HG02852 (cell line): ENCODE data around the gene APP.

Experiments
- ATAC-seq: cut with Tn5 transposase; IDR thresholded peaks from one replicate; pipeline ENCODE4 v1.9.1; 2021; ENCODE audit warnings: mild to moderate bottlenecking, moderate library complexity; ENCODE audit not compliant: unreplicated experiment

The APP gene

GRCh38 chr21:26070121-26070520, 100.4 kb downstream of the APP start:
- no peak for ATAC-seq

GRCh38 chr21:26068776-26069175, 101.8 kb downstream of the APP start:
- ATAC-seq, result no peak

GRCh38 chr21:26067836-26068594, 102.6 kb downstream of the APP start:
- no peak for ATAC-seq

- no peak for ATAC-seq
Observed at GRCh38 chr21:26064506-26064905, 106.1 kb downstream of the APP start.

GRCh38 chr21:26061437-26061836, 109.1 kb downstream of the APP start:
- ATAC-seq, result no peak

- ATAC-seq, result no peak
Observed at GRCh38 chr21:26060335-26061115, 110.0 kb downstream of the APP start.

- no peak for ATAC-seq
Observed at GRCh38 chr21:26057477-26058170, 112.9 kb downstream of the APP start.

GRCh38 chr21:26055841-26056264, 114.7 kb downstream of the APP start:
- no peak for ATAC-seq

GRCh38 chr21:26055010-26055409, 115.6 kb downstream of the APP start:
- no peak for ATAC-seq

GRCh38 chr21:26052057-26052456, 118.5 kb downstream of the APP start:
- ATAC-seq, result no peak

GRCh38 chr21:26050857-26051256, 119.7 kb downstream of the APP start:
- no peak for ATAC-seq

- ATAC-seq, result no peak
Observed at GRCh38 chr21:26049803-26050202, 120.8 kb downstream of the APP start.

- no peak for ATAC-seq
Observed at GRCh38 chr21:26047279-26047967, 123.1 kb downstream of the APP start.

GRCh38 chr21:26043891-26044290, 126.7 kb downstream of the APP start:
- ATAC-seq, result no peak

- ATAC-seq, result no peak
Observed at GRCh38 chr21:26042181-26042876, 128.2 kb downstream of the APP start.

GRCh38 chr21:26041431-26042180, 129.0 kb downstream of the APP start:
- ATAC-seq, result no peak

GRCh38 chr21:26036916-26037315, 133.7 kb downstream of the APP start:
- ATAC-seq, result no peak

- no peak for ATAC-seq
Observed at GRCh38 chr21:26032263-26032662, 138.3 kb downstream of the APP start.

- no peak for ATAC-seq
Observed at GRCh38 chr21:26028183-26028582, 142.4 kb downstream of the APP start.

GRCh38 chr21:26027696-26028095, 142.9 kb downstream of the APP start:
- no peak for ATAC-seq
